CD14-positive monocyte (primary cell): ENCODE data around the gene KDM3A. TPM values are rescaled to one million over a fixed set of nuclear protein-coding genes. Genes with fewer than 3 reads are reported as not detected.
A peak's percentile ranks its signal among the peaks of the same experiment; 100 is the strongest.

ENCODE experiments used
- DNase-seq, 3 donors: peaks; one replicate each; pipeline ENCODE4 v3.0.0-alpha.2; 2011 to 2022
- H2AFZ ChIP-seq: 2 replicates; pipeline ENCODE4 v1.6.0; 2012; ENCODE audit warnings: mild to moderate bottlenecking, low read depth, low read length, inconsistent platforms; ENCODE audit not compliant: insufficient read depth, poor library complexity, severe bottlenecking
- H3K27ac ChIP-seq, 2 donors: 1 replicate in 1 of 2; 2 replicates in 1 of 2; pipeline ENCODE4 v1.5.1; 2012 to 2013; ENCODE audit warnings: low read length in 2 of 2, control low read depth in 1 of 2, inconsistent platforms in 1 of 2, low read depth in 1 of 2, mild to moderate bottlenecking in 1 of 2
- H3K27me3 ChIP-seq, 2 donors: one replicate each; pipeline versions ENCODE4 v1.6.0 to v1.6.1; 2011 to 2013; ENCODE audit warnings: low read length in 2 of 2; ENCODE audit not compliant: control insufficient read depth in 2 of 2, insufficient read depth in 2 of 2
- H3K36me3 ChIP-seq, 2 donors: replicated peaks in 1 of 2; 1 replicate in 1 of 2; 2 replicates in 1 of 2; pipeline versions ENCODE4 v1.5.1 to v1.6.1; 2012 to 2013; ENCODE audit warnings: low read length in 2 of 2, control low read depth in 1 of 2, inconsistent platforms in 1 of 2, mild to moderate bottlenecking in 1 of 2; ENCODE audit not compliant: insufficient read depth in 2 of 2, control insufficient read depth in 1 of 2
- H3K4me1 ChIP-seq, 2 donors: 1 replicate in 1 of 2; 2 replicates in 1 of 2; pipeline versions ENCODE4 v1.5.1 to v1.6.1; 2012 to 2013; ENCODE audit warnings: low read length in 2 of 2, control low read depth in 1 of 2, inconsistent platforms in 1 of 2, mild to moderate bottlenecking in 1 of 2, moderate library complexity in 1 of 2; ENCODE audit not compliant: insufficient read depth in 2 of 2, control insufficient read depth in 1 of 2
- H3K4me2 ChIP-seq: replicated peaks from 2 replicates; pipeline ENCODE3; 2012; ENCODE audit warnings: low read length, moderate library complexity, mild to moderate bottlenecking; ENCODE audit not compliant: poor library complexity, severe bottlenecking; ENCODE audit errors: extremely low read depth
- H3K4me3 ChIP-seq, 3 experiments: fragments of 200-600 bp in 1 of 3; sonication (generic) in 1 of 3; replicated peaks in 1 of 3; 1 replicate in 2 of 3; 2 replicates in 1 of 3; pipeline ENCODE4 v1.5.1; 2011 to 2013; ENCODE audit warnings: low read length in 3 of 3, mild to moderate bottlenecking in 3 of 3, control low read depth in 2 of 3, low read depth in 2 of 3, inconsistent platforms in 1 of 3, moderate library complexity in 1 of 3
- H3K79me2 ChIP-seq: 2 replicates; pipeline ENCODE4 v1.6.0; 2012; ENCODE audit warnings: mild to moderate bottlenecking, control low read depth, inconsistent platforms, low read length, moderate library complexity; ENCODE audit not compliant: insufficient read depth
- H3K9ac ChIP-seq: 2 replicates; pipeline ENCODE4 v1.6.0; 2017; ENCODE audit warnings: low read length, mild to moderate bottlenecking; ENCODE audit not compliant: insufficient read depth, poor library complexity, severe bottlenecking
- H3K9me3 ChIP-seq, 2 donors: replicated peaks in 1 of 2; 1 replicate in 1 of 2; 2 replicates in 1 of 2; pipeline versions ENCODE4 v1.5.1 to v1.6.1; 2012 to 2013; ENCODE audit warnings: low read length in 2 of 2, control low read depth in 1 of 2; ENCODE audit not compliant: control insufficient read depth in 1 of 2, insufficient read depth in 1 of 2
- H4K20me1 ChIP-seq: 2 replicates; pipeline ENCODE4 v1.6.0; 2012; ENCODE audit warnings: mild to moderate bottlenecking, low read length, control low read depth, moderate library complexity; ENCODE audit not compliant: insufficient read depth
- H3K27ac Mint-ChIP-seq, 7 donors: one replicate each; pipeline ENCODE4 v1.8.0; 2020; ENCODE audit warnings: mild to moderate bottlenecking in 7 of 7, mixed read lengths in 7 of 7, moderate library complexity in 6 of 7, inconsistent platforms in 2 of 7
- H3K27me3 Mint-ChIP-seq, 3 donors: one replicate each; pipeline ENCODE4 v1.8.0; 2021 to 2022; ENCODE audit warnings: low read depth in 3 of 3, mild to moderate bottlenecking in 3 of 3, mixed read lengths in 3 of 3, moderate library complexity in 3 of 3, inconsistent platforms in 1 of 3
- H3K36me3 Mint-ChIP-seq, 2 donors: one replicate each; pipeline ENCODE4 v1.8.0; 2020; ENCODE audit warnings: mixed read lengths in 2 of 2, inconsistent platforms in 1 of 2, mild to moderate bottlenecking in 1 of 2
- H3K4me1 Mint-ChIP-seq: one replicate; pipeline ENCODE4 v1.8.0; 2020; ENCODE audit warnings: mild to moderate bottlenecking, mixed read lengths
- H3K4me3 Mint-ChIP-seq, 2 donors: one replicate each; pipeline ENCODE4 v1.8.0; 2020; ENCODE audit warnings: mild to moderate bottlenecking in 2 of 2, mixed read lengths in 2 of 2, moderate library complexity in 1 of 2
- H3K9me3 Mint-ChIP-seq, 7 donors: one replicate each; pipeline ENCODE4 v1.8.0; 2020 to 2022; ENCODE audit warnings: mixed read lengths in 7 of 7, mild to moderate bottlenecking in 6 of 7, moderate library complexity in 6 of 7, inconsistent platforms in 2 of 7
- WGBS: methylation state at CpG from one replicate; pipeline ENCODE4 v1.1.5; 2013; ENCODE audit warnings: missing lambda C conversion rate; ENCODE audit not compliant: insufficient coverage; 5-methylcytosine and 5-hydroxymethylcytosine counted together
- intact Hi-C, 2 donors: fragments of 100-400 bp; cut with micrococcal nuclease; formaldehyde crosslinking; loops; one replicate each; pipeline versions ENCODE4 v1.15.0 to v1.15.1; 2023
- polyA plus RNA-seq, 3 donors: library from polyadenylated mRNA; depleted of rRNA in 1 of 3; unstranded in 2 of 3; stranded (reverse) in 1 of 3; fragments of 300-500 nt in 2 of 3; fragments of >200 nt in 1 of 3; fragmentation: Illumina TruSeq in 2 of 3; gene quantifications; 1 replicate in 2 of 3; 2 replicates in 1 of 3; pipeline ENCODE4 v1.2.3, GENCODE V29; 2012 to 2021
- TF ChIP-seq, protein P1 (sequence below): fragments of 200-600 bp; IDR thresholded peaks from one replicate; pipeline ENCODE4 v1.8.0; 2022; ENCODE audit warnings: antibody characterized with exemption, mild to moderate bottlenecking

Gene KDM3A
- polyA plus RNA-seq, 3 donors, result 3.3 to 21.2 (median 7.4) TPM

DNA sequence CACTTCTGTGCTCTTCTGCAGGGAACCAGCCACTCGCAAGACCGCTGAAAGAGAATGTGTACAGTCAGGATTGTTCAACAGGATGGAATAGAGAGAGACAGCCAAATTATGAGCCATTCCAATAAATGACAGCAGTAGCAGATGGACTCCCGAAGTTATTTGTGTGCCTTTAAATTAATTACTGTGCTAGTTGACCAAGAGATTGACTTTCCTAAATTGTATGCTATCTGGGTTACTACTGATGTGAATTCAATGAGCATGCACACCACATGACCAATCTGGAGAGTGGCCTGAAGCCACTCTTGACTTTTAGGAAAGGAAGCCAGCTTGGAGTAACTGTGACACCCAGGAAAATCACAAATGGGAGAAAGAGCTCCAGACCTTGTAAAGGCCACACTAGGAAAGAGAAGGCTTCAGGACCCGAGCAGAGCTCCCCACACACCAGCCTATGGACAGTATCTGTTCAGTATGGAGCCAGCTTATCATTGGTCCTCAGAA lies 69.3 kb downstream of the KDM3A start:
- H3K27me3 ChIP-seq, result no peaks in the 10 kb centered on the region
- WGBS, result 100% methylated on average over 2 of the region's 4 CpGs
- no peaks in the 10 kb centered on the region for H3K9me3 ChIP-seq
- H4K20me1 ChIP-seq, result peaks cover 42% of the 10 kb centered on the region
- no peak overlapping the region for H3K27ac ChIP-seq
- no peaks in the 10 kb centered on the region for H3K4me1 ChIP-seq
- no peaks in the 10 kb centered on the region for H3K9me3 Mint-ChIP-seq
- no peak for DNase-seq
- no peak overlapping the region for H3K9ac ChIP-seq
- peaks cover 12% of the 10 kb centered on the region for H3K79me2 ChIP-seq
- H3K36me3 Mint-ChIP-seq, result peaks cover 66 to 78% of the 10 kb centered on the region in 2 donors
- no peaks in the 10 kb centered on the region for H3K4me1 Mint-ChIP-seq
- no peak overlapping the region for H3K4me2 ChIP-seq
- TF ChIP-seq, protein P1, sequence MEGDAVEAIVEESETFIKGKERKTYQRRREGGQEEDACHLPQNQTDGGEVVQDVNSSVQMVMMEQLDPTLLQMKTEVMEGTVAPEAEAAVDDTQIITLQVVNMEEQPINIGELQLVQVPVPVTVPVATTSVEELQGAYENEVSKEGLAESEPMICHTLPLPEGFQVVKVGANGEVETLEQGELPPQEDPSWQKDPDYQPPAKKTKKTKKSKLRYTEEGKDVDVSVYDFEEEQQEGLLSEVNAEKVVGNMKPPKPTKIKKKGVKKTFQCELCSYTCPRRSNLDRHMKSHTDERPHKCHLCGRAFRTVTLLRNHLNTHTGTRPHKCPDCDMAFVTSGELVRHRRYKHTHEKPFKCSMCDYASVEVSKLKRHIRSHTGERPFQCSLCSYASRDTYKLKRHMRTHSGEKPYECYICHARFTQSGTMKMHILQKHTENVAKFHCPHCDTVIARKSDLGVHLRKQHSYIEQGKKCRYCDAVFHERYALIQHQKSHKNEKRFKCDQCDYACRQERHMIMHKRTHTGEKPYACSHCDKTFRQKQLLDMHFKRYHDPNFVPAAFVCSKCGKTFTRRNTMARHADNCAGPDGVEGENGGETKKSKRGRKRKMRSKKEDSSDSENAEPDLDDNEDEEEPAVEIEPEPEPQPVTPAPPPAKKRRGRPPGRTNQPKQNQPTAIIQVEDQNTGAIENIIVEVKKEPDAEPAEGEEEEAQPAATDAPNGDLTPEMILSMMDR, result no peak
- intact Hi-C loops, result no loop called here
- H3K4me3 Mint-ChIP-seq, result no peak overlapping the region
- no peak overlapping the region for H2AFZ ChIP-seq
- no peak overlapping the region for H3K4me3 ChIP-seq
- no peaks in the 10 kb centered on the region for H3K27me3 Mint-ChIP-seq
- peak overlapping the region in 3 of 7 donors; percentile 17 to 80 (median 37) for H3K27ac Mint-ChIP-seq
- H3K36me3 ChIP-seq, result peaks cover 53 to 71% of the 10 kb centered on the region in 2 donors

DNA sequence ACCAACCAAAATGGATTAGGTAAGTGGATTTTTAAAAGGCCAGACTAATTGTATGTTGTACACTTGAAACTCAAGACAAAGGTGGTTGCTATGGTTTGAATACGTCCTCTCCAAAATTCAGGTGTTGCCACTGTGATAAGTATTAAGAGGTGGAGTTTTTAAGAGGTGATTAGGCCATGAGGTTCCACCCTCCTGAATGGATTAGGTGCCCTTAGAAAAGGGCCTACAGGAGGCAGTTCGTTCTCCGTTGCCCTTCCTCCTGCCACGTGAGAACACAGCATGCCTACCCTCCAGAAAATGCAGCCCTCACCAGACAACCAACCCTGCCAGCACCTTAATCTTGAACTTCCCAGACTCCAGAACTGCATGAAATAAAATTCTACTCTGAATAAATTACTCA lies 70.9 kb downstream of the KDM3A start:
- intact Hi-C loops, result no loop called here
- Histone ChIP-seq H3K4me1 (no peaks in the 10 kb centered on the region), H3K9me3 (no peaks in the 10 kb centered on the region), H3K9ac (no peak overlapping the region), H3K27me3 (no peaks in the 10 kb centered on the region), H3K4me2 (no peak overlapping the region), H3K27ac (no peak overlapping the region), H4K20me1 (peaks cover 42% of the 10 kb centered on the region), H3K36me3 (peaks cover 40 to 59% of the 10 kb centered on the region in 2 donors), H3K4me3 (no peak overlapping the region), H3K79me2 (peaks cover 18% of the 10 kb centered on the region), H2AFZ (no peak overlapping the region)
- Mint-ChIP-seq H3K36me3 (peaks cover 57 to 69% of the 10 kb centered on the region in 2 donors), H3K27ac (peak overlapping the region in 1 of 7 donors; percentile 68), H3K4me1 (no peaks in the 10 kb centered on the region), H3K27me3 (no peaks in the 10 kb centered on the region), H3K9me3 (no peaks in the 10 kb centered on the region), H3K4me3 (no peak overlapping the region)
- TF ChIP-seq, protein P1, result no peak
- WGBS, result 90% methylated on average over 4 of the region's 4 CpGs
- DNase-seq, result no peak
